ENCODE measurements around the gene CADPS2.
"Not testable (repeated sequence)": the region's sequence is repeated elsewhere in the genome, so short reads cannot be mapped to it uniquely, and the experiment has no call there.

The CADPS2 gene

GRCh38 chr7:122847871-122848473 is 38.3 kb downstream of the CADPS2 start:
- peaks cover 5% of the 10 kb centered on the region for H3K4me1 ChIP-seq (ENCODE audit: control insufficient read depth, insufficient read depth, low read length)
- no peak overlapping the region for H3K4me3 ChIP-seq (ENCODE audit: low read length)
- no peaks in the 10 kb centered on the region for H3K9me3 ChIP-seq (ENCODE audit: control insufficient read depth, low read length)
- H3K27me3 ChIP-seq (ENCODE audit: control insufficient read depth, insufficient read depth, low read length), result no peaks in the 10 kb centered on the region
- H3K36me3 ChIP-seq (ENCODE audit: control insufficient read depth, insufficient read depth, low read length), result no peaks in the 10 kb centered on the region
- no peak overlapping the region for H3K9ac ChIP-seq (ENCODE audit: low read length)

- H3K4me1 ChIP-seq (ENCODE audit: control insufficient read depth, insufficient read depth, low read length), result peaks cover 5% of the 10 kb centered on the region
Measured at GRCh38 chr7:122846591-122846990, 39.7 kb downstream of the CADPS2 start.

GRCh38 chr7:122845286-122845685 is 41.0 kb downstream of the CADPS2 start:
- Histone ChIP-seq H3K36me3 (ENCODE audit: control insufficient read depth, insufficient read depth, low read length) (no peaks in the 10 kb centered on the region), H3K9ac (ENCODE audit: low read length) (no peak overlapping the region), H3K9me3 (ENCODE audit: control insufficient read depth, low read length) (no peaks in the 10 kb centered on the region), H3K27me3 (ENCODE audit: control insufficient read depth, insufficient read depth, low read length) (no peaks in the 10 kb centered on the region), H3K4me1 (ENCODE audit: control insufficient read depth, insufficient read depth, low read length) (peaks cover 5% of the 10 kb centered on the region), H3K4me3 (ENCODE audit: low read length) (no peak overlapping the region)

More at GRCh38 chr7:122846591-122846990, 39.7 kb downstream of the CADPS2 start:
- no peak overlapping the region for H3K4me3 ChIP-seq (ENCODE audit: low read length)
- H3K27me3 ChIP-seq (ENCODE audit: control insufficient read depth, insufficient read depth, low read length), result no peaks in the 10 kb centered on the region
- no peaks in the 10 kb centered on the region for H3K36me3 ChIP-seq (ENCODE audit: control insufficient read depth, insufficient read depth, low read length)
- no peak overlapping the region for H3K9ac ChIP-seq (ENCODE audit: low read length)
- H3K9me3 ChIP-seq (ENCODE audit: control insufficient read depth, low read length), result no peaks in the 10 kb centered on the region

- peaks cover 5% of the 10 kb centered on the region for H3K4me1 ChIP-seq (ENCODE audit: control insufficient read depth, insufficient read depth, low read length)
- H3K4me3 ChIP-seq (ENCODE audit: low read length), result no peak overlapping the region
- no peaks in the 10 kb centered on the region for H3K9me3 ChIP-seq (ENCODE audit: control insufficient read depth, low read length)
- H3K27me3 ChIP-seq (ENCODE audit: control insufficient read depth, insufficient read depth, low read length), result no peaks in the 10 kb centered on the region
- H3K36me3 ChIP-seq (ENCODE audit: control insufficient read depth, insufficient read depth, low read length), result no peaks in the 10 kb centered on the region
- no peak overlapping the region for H3K9ac ChIP-seq (ENCODE audit: low read length)
Measured at GRCh38 chr7:122844191-122844988, 41.9 kb downstream of the CADPS2 start.

GRCh38 chr7:122842971-122843370 is 43.3 kb downstream of the CADPS2 start:
- Histone ChIP-seq H3K9ac (ENCODE audit: low read length) (no peak overlapping the region), H3K4me3 (ENCODE audit: low read length) (no peak overlapping the region), H3K27me3 (ENCODE audit: control insufficient read depth, insufficient read depth, low read length) (no peaks in the 10 kb centered on the region), H3K36me3 (ENCODE audit: control insufficient read depth, insufficient read depth, low read length) (no peaks in the 10 kb centered on the region), H3K4me1 (ENCODE audit: control insufficient read depth, insufficient read depth, low read length) (peaks cover 5% of the 10 kb centered on the region), H3K9me3 (ENCODE audit: control insufficient read depth, low read length) (no peaks in the 10 kb centered on the region)

- not testable (repeated sequence) for H3K36me3 ChIP-seq (ENCODE audit: control insufficient read depth, insufficient read depth, low read length); H3K4me3 ChIP-seq (ENCODE audit: low read length); H3K4me1 ChIP-seq (ENCODE audit: control insufficient read depth, insufficient read depth, low read length); H3K9ac ChIP-seq (ENCODE audit: low read length); H3K9me3 ChIP-seq (ENCODE audit: control insufficient read depth, low read length); H3K27me3 ChIP-seq (ENCODE audit: control insufficient read depth, insufficient read depth, low read length)
Measured at GRCh38 chr7:122836286-122836685, 50.0 kb downstream of the CADPS2 start.

GRCh38 chr7:122834571-122834942 is 51.7 kb downstream of the CADPS2 start:
- peak overlapping the region; percentile 46 for H3K4me3 ChIP-seq (ENCODE audit: low read length)

GRCh38 chr7:122833888-122834570 is 52.2 kb downstream of the CADPS2 start:
- Histone ChIP-seq H3K36me3 (ENCODE audit: control insufficient read depth, insufficient read depth, low read length) (no peaks in the 10 kb centered on the region), H3K4me3 (ENCODE audit: low read length) (peak overlapping the region; percentile 46), H3K27me3 (ENCODE audit: control insufficient read depth, insufficient read depth, low read length) (no peaks in the 10 kb centered on the region), H3K9ac (ENCODE audit: low read length) (peak overlapping the region; percentile 41), H3K4me1 (ENCODE audit: control insufficient read depth, insufficient read depth, low read length) (peaks cover 7% of the 10 kb centered on the region), H3K9me3 (ENCODE audit: control insufficient read depth, low read length) (no peaks in the 10 kb centered on the region)

More at GRCh38 chr7:122834571-122834942, 51.7 kb downstream of the CADPS2 start:
- not testable (repeated sequence) for H3K4me1 ChIP-seq (ENCODE audit: control insufficient read depth, insufficient read depth, low read length); H3K36me3 ChIP-seq (ENCODE audit: control insufficient read depth, insufficient read depth, low read length); H3K27me3 ChIP-seq (ENCODE audit: control insufficient read depth, insufficient read depth, low read length); H3K9me3 ChIP-seq (ENCODE audit: control insufficient read depth, low read length)
- peak overlapping the region; percentile 41 for H3K9ac ChIP-seq (ENCODE audit: low read length)

DNA sequence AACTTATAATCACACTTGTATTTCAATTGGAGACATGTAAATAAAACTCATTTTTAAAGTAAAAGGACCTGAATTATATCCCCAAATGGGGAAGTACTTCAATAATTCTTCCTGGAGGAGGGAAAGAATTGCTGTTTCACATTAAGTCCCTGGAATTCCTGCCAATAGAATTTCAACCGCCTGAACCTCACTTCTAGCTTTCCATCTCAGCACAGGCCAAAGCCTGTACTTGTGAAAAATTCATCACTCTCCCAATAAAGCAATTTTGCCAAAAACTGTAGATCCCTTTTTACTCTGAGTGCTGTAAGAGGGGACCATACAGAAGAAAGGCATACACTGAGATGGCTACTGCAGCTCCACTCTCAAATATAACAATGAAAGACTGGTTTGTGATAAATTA is 54.8 kb downstream of the CADPS2 start:
- H3K9me3 ChIP-seq (ENCODE audit: control insufficient read depth, low read length), result no peaks in the 10 kb centered on the region
- peaks cover 7% of the 10 kb centered on the region for H3K4me1 ChIP-seq (ENCODE audit: control insufficient read depth, insufficient read depth, low read length)
- no peak overlapping the region for H3K4me3 ChIP-seq (ENCODE audit: low read length)
- no peaks in the 10 kb centered on the region for H3K36me3 ChIP-seq (ENCODE audit: control insufficient read depth, insufficient read depth, low read length)
- no peaks in the 10 kb centered on the region for H3K27me3 ChIP-seq (ENCODE audit: control insufficient read depth, insufficient read depth, low read length)
- H3K9ac ChIP-seq (ENCODE audit: low read length), result no peak overlapping the region

DNA sequence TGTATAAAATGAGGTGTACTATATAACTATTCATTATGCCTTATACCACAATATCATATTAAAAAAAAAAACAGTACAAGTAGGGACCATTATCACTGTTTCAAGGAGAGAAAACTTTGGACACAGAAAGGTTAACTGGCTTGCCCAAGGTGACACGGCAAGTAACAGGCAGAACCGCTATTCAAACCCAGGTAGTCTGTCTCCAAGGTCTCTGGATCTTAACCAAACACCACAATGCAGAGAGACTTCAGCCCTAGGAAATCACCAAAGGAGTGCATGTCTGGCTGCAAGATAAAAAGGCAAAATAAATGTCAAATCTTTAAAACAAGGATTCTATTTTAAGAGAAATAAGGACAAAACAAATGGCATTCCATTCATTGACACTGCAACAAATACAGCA is 56.3 kb downstream of the CADPS2 start:
- Histone ChIP-seq H3K36me3 (ENCODE audit: control insufficient read depth, insufficient read depth, low read length) (no peaks in the 10 kb centered on the region), H3K4me3 (ENCODE audit: low read length) (no peak overlapping the region), H3K4me1 (ENCODE audit: control insufficient read depth, insufficient read depth, low read length) (peaks cover 7% of the 10 kb centered on the region), H3K9ac (ENCODE audit: low read length) (no peak overlapping the region), H3K27me3 (ENCODE audit: control insufficient read depth, insufficient read depth, low read length) (no peaks in the 10 kb centered on the region), H3K9me3 (ENCODE audit: control insufficient read depth, low read length) (no peaks in the 10 kb centered on the region)

GRCh38 chr7:122827763-122828162 is 58.5 kb downstream of the CADPS2 start:
- Histone ChIP-seq H3K36me3 (ENCODE audit: control insufficient read depth, insufficient read depth, low read length) (no peaks in the 10 kb centered on the region), H3K9ac (ENCODE audit: low read length) (no peak overlapping the region)

GRCh38 chr7:122813845-122814244 is 72.4 kb downstream of the CADPS2 start:
- Histone ChIP-seq H3K9ac (ENCODE audit: low read length) (no peak overlapping the region), H3K4me3 (ENCODE audit: low read length) (no peak overlapping the region), H3K4me1 (ENCODE audit: control insufficient read depth, insufficient read depth, low read length) (no peaks in the 10 kb centered on the region), H3K9me3 (ENCODE audit: control insufficient read depth, low read length) (no peaks in the 10 kb centered on the region), H3K27me3 (ENCODE audit: control insufficient read depth, insufficient read depth, low read length) (no peaks in the 10 kb centered on the region), H3K36me3 (ENCODE audit: control insufficient read depth, insufficient read depth, low read length) (no peaks in the 10 kb centered on the region)

More at GRCh38 chr7:122827763-122828162, 58.5 kb downstream of the CADPS2 start:
- Histone ChIP-seq H3K27me3 (ENCODE audit: control insufficient read depth, insufficient read depth, low read length) (no peaks in the 10 kb centered on the region), H3K4me3 (ENCODE audit: low read length) (no peak overlapping the region), H3K9me3 (ENCODE audit: control insufficient read depth, low read length) (no peaks in the 10 kb centered on the region), H3K4me1 (ENCODE audit: control insufficient read depth, insufficient read depth, low read length) (no peaks in the 10 kb centered on the region)

Data from mucosa of stomach (tissue), 1 donor.